ENCODE data around the gene PIGL. TPM values are rescaled to one million over a fixed set of nuclear protein-coding genes. Genes with fewer than 3 reads are reported as not detected.

PIGL gene
- total and polyA plus RNA-seq, 2 experiments from 2014 or later, result 32.9 to 47.3 TPM

DNA sequence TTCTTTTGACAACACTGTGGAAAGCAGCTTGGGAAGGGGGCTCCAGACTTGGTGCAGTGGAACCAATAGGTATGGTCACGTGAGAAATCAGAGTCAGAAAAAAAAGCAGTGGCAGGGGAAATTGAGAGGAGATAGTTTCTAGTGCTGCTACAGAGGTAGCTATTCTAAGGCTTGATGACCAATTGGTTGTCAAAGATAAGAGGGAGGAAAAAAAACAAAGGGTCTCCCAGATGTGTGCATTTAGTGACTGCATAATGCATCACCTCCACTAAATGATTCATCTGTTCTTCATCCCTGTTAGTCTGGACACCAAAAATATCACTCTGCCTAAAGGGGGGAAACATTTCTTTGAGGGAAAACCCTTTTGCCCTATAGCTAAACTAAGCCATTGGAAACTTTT is 56.5 kb downstream of the PIGL start:
- ATAC-seq, result no peak
- H3K4me3 ChIP-seq, result no peak overlapping the region
- Mint-ChIP-seq H3K27ac (no peak overlapping the region), H3K27me3 (ENCODE audit: insufficient read depth, low read depth, poor library complexity) (peaks cover 3% of the 10 kb centered on the region), H3K9me3 (peaks cover 21% of the 10 kb centered on the region), H3K36me3 (ENCODE audit: low read depth) (peaks cover 30% of the 10 kb centered on the region), H3K4me3 (no peak overlapping the region), H3K4me1 (no peaks in the 10 kb centered on the region)
- no peaks in the 10 kb centered on the region; the same call in 1 of the 2 replicates for H3K36me3 ChIP-seq (ENCODE audit: insufficient read depth)
- H3K4me1 ChIP-seq (ENCODE audit: insufficient read depth), result no peaks in the 10 kb centered on the region
- TF ChIP-seq EZH2 (IDR thresholded peaks at IDR 0.05; ENCODE audit: low read depth, unreplicated experiment), result no peak
- TF ChIP-seq, protein P1, sequence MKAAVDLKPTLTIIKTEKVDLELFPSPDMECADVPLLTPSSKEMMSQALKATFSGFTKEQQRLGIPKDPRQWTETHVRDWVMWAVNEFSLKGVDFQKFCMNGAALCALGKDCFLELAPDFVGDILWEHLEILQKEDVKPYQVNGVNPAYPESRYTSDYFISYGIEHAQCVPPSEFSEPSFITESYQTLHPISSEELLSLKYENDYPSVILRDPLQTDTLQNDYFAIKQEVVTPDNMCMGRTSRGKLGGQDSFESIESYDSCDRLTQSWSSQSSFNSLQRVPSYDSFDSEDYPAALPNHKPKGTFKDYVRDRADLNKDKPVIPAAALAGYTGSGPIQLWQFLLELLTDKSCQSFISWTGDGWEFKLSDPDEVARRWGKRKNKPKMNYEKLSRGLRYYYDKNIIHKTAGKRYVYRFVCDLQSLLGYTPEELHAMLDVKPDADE (IDR thresholded peaks at IDR 0.05), result no peak
- TF ChIP-seq, protein P2, sequence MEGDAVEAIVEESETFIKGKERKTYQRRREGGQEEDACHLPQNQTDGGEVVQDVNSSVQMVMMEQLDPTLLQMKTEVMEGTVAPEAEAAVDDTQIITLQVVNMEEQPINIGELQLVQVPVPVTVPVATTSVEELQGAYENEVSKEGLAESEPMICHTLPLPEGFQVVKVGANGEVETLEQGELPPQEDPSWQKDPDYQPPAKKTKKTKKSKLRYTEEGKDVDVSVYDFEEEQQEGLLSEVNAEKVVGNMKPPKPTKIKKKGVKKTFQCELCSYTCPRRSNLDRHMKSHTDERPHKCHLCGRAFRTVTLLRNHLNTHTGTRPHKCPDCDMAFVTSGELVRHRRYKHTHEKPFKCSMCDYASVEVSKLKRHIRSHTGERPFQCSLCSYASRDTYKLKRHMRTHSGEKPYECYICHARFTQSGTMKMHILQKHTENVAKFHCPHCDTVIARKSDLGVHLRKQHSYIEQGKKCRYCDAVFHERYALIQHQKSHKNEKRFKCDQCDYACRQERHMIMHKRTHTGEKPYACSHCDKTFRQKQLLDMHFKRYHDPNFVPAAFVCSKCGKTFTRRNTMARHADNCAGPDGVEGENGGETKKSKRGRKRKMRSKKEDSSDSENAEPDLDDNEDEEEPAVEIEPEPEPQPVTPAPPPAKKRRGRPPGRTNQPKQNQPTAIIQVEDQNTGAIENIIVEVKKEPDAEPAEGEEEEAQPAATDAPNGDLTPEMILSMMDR (conservative IDR thresholded peaks at IDR 0.05; ENCODE audit: low read depth in 2 of 2), result no peak
- no peak for TF ChIP-seq EZH2phosphoT487 (IDR thresholded peaks at IDR 0.05; ENCODE audit: unreplicated experiment)
- no peak overlapping the region for H3K27ac ChIP-seq (ENCODE audit: low read depth)
- H3K4me2 ChIP-seq, result no peak overlapping the region
- DNase-seq (ENCODE audit: low spot score), result no peak
- 0 out of 2 replicates have a peak, but pooled peaks cover 3% of the 10 kb centered on the region for H3K9me2 ChIP-seq (ENCODE audit: insufficient read depth)
- no peaks in the 10 kb centered on the region for H3K27me3 ChIP-seq (ENCODE audit: insufficient read depth)
- H2AFZ ChIP-seq, result no peak overlapping the region
- H3K79me2 ChIP-seq (replicated peaks; ENCODE audit: insufficient read depth), result no peaks in the 10 kb centered on the region
- H4K20me1 ChIP-seq (replicated peaks; ENCODE audit: insufficient read depth), result no peaks in the 10 kb centered on the region
- H3F3A ChIP-seq (replicated peaks; ENCODE audit: low read depth), result no peaks in the 10 kb centered on the region

DNA sequence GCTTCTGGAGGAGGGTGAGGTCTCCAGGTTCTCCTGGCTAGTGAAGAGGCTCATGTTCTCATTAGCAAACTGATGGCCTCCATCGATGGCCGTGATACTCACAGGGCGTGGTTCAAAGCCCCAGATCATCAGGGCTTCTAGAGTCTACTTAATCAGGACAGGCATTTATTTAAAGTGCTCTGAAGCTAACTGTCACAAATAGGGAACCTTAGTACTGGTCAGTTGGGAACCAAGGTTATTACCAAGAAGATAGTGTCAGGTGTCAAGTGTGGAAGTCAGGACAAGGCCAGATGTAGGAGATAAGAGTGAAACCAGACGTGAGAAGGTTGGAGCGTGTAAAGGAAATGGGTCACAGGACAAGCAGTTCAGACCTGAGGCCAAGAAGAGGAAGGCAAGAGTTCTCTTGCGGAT is 56.9 kb downstream of the PIGL start:
- H3K79me2 ChIP-seq (replicated peaks; ENCODE audit: insufficient read depth), result no peaks in the 10 kb centered on the region
- Mint-ChIP-seq H3K9me3 (peaks cover 25% of the 10 kb centered on the region), H3K36me3 (ENCODE audit: low read depth) (peaks cover 34% of the 10 kb centered on the region), H3K4me1 (no peaks in the 10 kb centered on the region), H3K27ac (no peak overlapping the region), H3K4me3 (no peak overlapping the region), H3K27me3 (ENCODE audit: insufficient read depth, low read depth, poor library complexity) (peaks cover 3% of the 10 kb centered on the region)
- TF ChIP-seq EZH2phosphoT487 (IDR thresholded peaks at IDR 0.05; ENCODE audit: unreplicated experiment) (no peak), ZNF114 (CRISPR knock-in tag; IDR thresholded peaks at IDR 0.05) (no peak), STAT1 (IDR thresholded peaks at IDR 0.05; ENCODE audit: unreplicated experiment) (no peak), ZNF331 (CRISPR knock-in tag; IDR thresholded peaks at IDR 0.05; ENCODE audit: low read depth) (no peak)
- H3F3A ChIP-seq (replicated peaks; ENCODE audit: low read depth), result no peaks in the 10 kb centered on the region
- H3K4me3 ChIP-seq, result no peak overlapping the region
- H3K4me2 ChIP-seq, result no peak overlapping the region
- 0 out of 2 replicates have a peak, but pooled peaks cover 3% of the 10 kb centered on the region for H3K9me2 ChIP-seq (ENCODE audit: insufficient read depth)
- ATAC-seq, result no peak
- no peak overlapping the region for H3K27ac ChIP-seq (ENCODE audit: low read depth)
- H3K4me1 ChIP-seq (ENCODE audit: insufficient read depth), result no peaks in the 10 kb centered on the region
- no peak for DNase-seq (ENCODE audit: low spot score)
- no peaks in the 10 kb centered on the region for H3K27me3 ChIP-seq (ENCODE audit: insufficient read depth)
- H2AFZ ChIP-seq, result no peak overlapping the region
- no peaks in the 10 kb centered on the region for H4K20me1 ChIP-seq (replicated peaks; ENCODE audit: insufficient read depth)
- H3K36me3 ChIP-seq (ENCODE audit: insufficient read depth), result no peaks in the 10 kb centered on the region; the same call in 1 of the 2 replicates

DNA sequence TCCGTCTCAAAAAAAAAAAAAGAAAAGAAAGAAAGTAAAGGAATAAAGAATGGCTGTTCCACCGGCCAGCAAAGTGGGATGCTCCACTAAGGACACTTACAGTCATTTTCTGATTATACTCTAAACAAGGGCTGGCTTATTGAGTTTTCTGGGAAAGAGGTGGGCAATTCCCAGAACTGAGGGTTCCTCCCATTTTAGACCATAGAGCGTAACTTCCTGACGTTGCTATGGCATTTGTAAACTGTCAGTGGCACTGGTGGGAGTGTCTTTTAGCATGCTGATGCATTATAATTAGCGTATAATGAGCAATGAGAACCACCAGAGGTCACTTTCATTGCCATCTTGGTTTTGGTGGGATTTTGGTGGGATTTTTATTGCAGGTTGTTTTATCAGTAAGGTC is 58.0 kb downstream of the PIGL start:
- H3K4me2 ChIP-seq, result no peak overlapping the region
- no peaks in the 10 kb centered on the region for H3K79me2 ChIP-seq (replicated peaks; ENCODE audit: insufficient read depth)
- no peak overlapping the region for H2AFZ ChIP-seq
- no peak overlapping the region for H3K27ac ChIP-seq (ENCODE audit: low read depth)
- no peak for ATAC-seq
- no peaks in the 10 kb centered on the region for H4K20me1 ChIP-seq (replicated peaks; ENCODE audit: insufficient read depth)
- H3K36me3 ChIP-seq (ENCODE audit: insufficient read depth), result no peaks in the 10 kb centered on the region; the same call in 1 of the 2 replicates
- Mint-ChIP-seq H3K27ac (no peak overlapping the region), H3K9me3 (peaks cover 27% of the 10 kb centered on the region), H3K27me3 (ENCODE audit: insufficient read depth, low read depth, poor library complexity) (peaks cover 3% of the 10 kb centered on the region), H3K4me1 (no peaks in the 10 kb centered on the region), H3K36me3 (ENCODE audit: low read depth) (peaks cover 36% of the 10 kb centered on the region), H3K4me3 (no peak overlapping the region)
- no peaks in the 10 kb centered on the region for H3K4me1 ChIP-seq (ENCODE audit: insufficient read depth)
- H3K27me3 ChIP-seq (ENCODE audit: insufficient read depth), result no peaks in the 10 kb centered on the region
- no peak overlapping the region for H3K4me3 ChIP-seq
- H3F3A ChIP-seq (replicated peaks; ENCODE audit: low read depth), result no peaks in the 10 kb centered on the region
- 0 out of 2 replicates have a peak, but pooled peaks cover 3% of the 10 kb centered on the region for H3K9me2 ChIP-seq (ENCODE audit: insufficient read depth)
- no peak for DNase-seq (ENCODE audit: low spot score)
- TF ChIP-seq ZNF331 (CRISPR knock-in tag; IDR thresholded peaks at IDR 0.05; ENCODE audit: low read depth), result no peak
- TF ChIP-seq EZH2 (IDR thresholded peaks at IDR 0.05; ENCODE audit: low read depth, unreplicated experiment), result no peak
